ENCODE data around the gene OR6K2. TPM values are rescaled to one million over a fixed set of nuclear protein-coding genes. Genes with fewer than 3 reads are reported as not detected.

Gene OR6K2
- total and polyA plus RNA-seq, 2 experiments from 2014 or later: not detected

GRCh38 chr1:158730453-158730852, 30.0 kb upstream of the OR6K2 start:
- Histone ChIP-seq H3K4me2 (peak overlapping the region; percentile 50), H3K79me2 (no peaks in the 10 kb centered on the region), H3K9me3 (ENCODE audit: low read depth) (no peaks in the 10 kb centered on the region), H3K4me1 (ENCODE audit: insufficient read depth) (no peaks in the 10 kb centered on the region), H3K9me2 (replicated peaks; ENCODE audit: insufficient read depth) (no peaks in the 10 kb centered on the region), H4K20me1 (ENCODE audit: insufficient read depth, poor library complexity, severe bottlenecking) (no peaks in the 10 kb centered on the region), H2AFZ (no peak overlapping the region), H3K36me3 (replicated peaks; ENCODE audit: insufficient read depth, low read depth) (no peaks in the 10 kb centered on the region), H3K4me3 (no peak overlapping the region), H3K27ac (no peak overlapping the region), H3K27me3 (no peaks in the 10 kb centered on the region)
- TF ChIP-seq CTCF (IDR thresholded peaks at IDR 0.05; ENCODE audit: poor library complexity): no peak
- no peak for TF ChIP-seq EZH2phosphoT487 (IDR thresholded peaks at IDR 0.05; ENCODE audit: low read depth, severe bottlenecking, unreplicated experiment)
- no peak for TF ChIP-seq EZH2 (IDR thresholded peaks at IDR 0.05; ENCODE audit: borderline replicate concordance)
- WGBS (ENCODE audit: low lambda C conversion rate, missing lambda C conversion rate): 52% methylated on average over 4 of the region's 4 CpGs
- no peak for DNase-seq (ENCODE audit: low spot score)

- H3K4me2 ChIP-seq: no peak overlapping the region
- TF ChIP-seq CTCF (IDR thresholded peaks at IDR 0.05; ENCODE audit: poor library complexity): no peak
- TF ChIP-seq EZH2 (IDR thresholded peaks at IDR 0.05; ENCODE audit: borderline replicate concordance): no peak
- no peaks in the 10 kb centered on the region for H3K79me2 ChIP-seq
- 56% methylated on average over 3 of the region's 3 CpGs for WGBS (ENCODE audit: low lambda C conversion rate, missing lambda C conversion rate)
- no peak for DNase-seq (ENCODE audit: low spot score)
- no peaks in the 10 kb centered on the region for H3K4me1 ChIP-seq (ENCODE audit: insufficient read depth)
- no peaks in the 10 kb centered on the region for H3K27me3 ChIP-seq
- no peak overlapping the region for H3K27ac ChIP-seq
- no peak overlapping the region for H2AFZ ChIP-seq
- no peaks in the 10 kb centered on the region for H3K9me3 ChIP-seq (ENCODE audit: low read depth)
- no peaks in the 10 kb centered on the region for H3K9me2 ChIP-seq (replicated peaks; ENCODE audit: insufficient read depth)
- no peak overlapping the region for H3K4me3 ChIP-seq
- no peaks in the 10 kb centered on the region for H4K20me1 ChIP-seq (ENCODE audit: insufficient read depth, poor library complexity, severe bottlenecking)
- H3K36me3 ChIP-seq (replicated peaks; ENCODE audit: insufficient read depth, low read depth): no peaks in the 10 kb centered on the region
Measured at GRCh38 chr1:158728510-158729225, 28.2 kb upstream of the OR6K2 start.

GRCh38 chr1:158724442-158724841, 24.0 kb upstream of the OR6K2 start:
- Histone ChIP-seq H3K9me3 (ENCODE audit: low read depth) (no peaks in the 10 kb centered on the region), H3K79me2 (no peaks in the 10 kb centered on the region), H3K4me1 (ENCODE audit: insufficient read depth) (no peaks in the 10 kb centered on the region), H4K20me1 (ENCODE audit: insufficient read depth, poor library complexity, severe bottlenecking) (no peaks in the 10 kb centered on the region), H3K27me3 (no peaks in the 10 kb centered on the region), H2AFZ (no peak overlapping the region), H3K4me3 (no peak overlapping the region), H3K36me3 (replicated peaks; ENCODE audit: insufficient read depth, low read depth) (no peaks in the 10 kb centered on the region), H3K4me2 (no peak overlapping the region), H3K27ac (no peak overlapping the region), H3K9me2 (replicated peaks; ENCODE audit: insufficient read depth) (no peaks in the 10 kb centered on the region)
- no peak for TF ChIP-seq EZH2phosphoT487 (IDR thresholded peaks at IDR 0.05; ENCODE audit: low read depth, severe bottlenecking, unreplicated experiment)
- no peak for TF ChIP-seq CTCF (IDR thresholded peaks at IDR 0.05; ENCODE audit: poor library complexity)
- no peak for TF ChIP-seq EZH2 (IDR thresholded peaks at IDR 0.05; ENCODE audit: borderline replicate concordance)
- WGBS (ENCODE audit: low lambda C conversion rate, missing lambda C conversion rate): 97% methylated on average over 5 of the region's 5 CpGs
- DNase-seq (ENCODE audit: low spot score): no peak
